IMR-90 (cell line): ENCODE data around the gene SLCO6A1. TPM values are rescaled to one million over a fixed set of nuclear protein-coding genes. Genes with fewer than 3 reads are reported as not detected.

Experiments used
- ATAC-seq: fragments of 200-7000 bp; cut with Tn5 transposase; 2 replicates; pipeline ENCODE4 v1.9.1; 2020; ENCODE audit warnings: low read depth, mild to moderate bottlenecking, moderate library complexity
- BruUV-seq: library from RNA; stranded (reverse); fragments of 400-500 nt; replicated peaks from 2 replicates; lab custom pipeline; 2021; lab: Mats Ljungman, UMichigan
- CTCF ChIA-PET: fragments of 300-600 bp; formaldehyde crosslinking; extraction: SDS; loops from one replicate; lab custom pipeline; 2021; ENCODE audit warnings: antibody characterized with exemption; lab: Yijun Ruan, JAX
- POLR2A ChIA-PET: fragments of 300-600 bp; sonication (Branson Sonifier 250); formaldehyde crosslinking; loops from one replicate; lab custom pipeline; 2022; ENCODE audit warnings: antibody characterized with exemption; ENCODE audit not compliant: unreplicated experiment; lab: Charles Lee
- DNase-seq: peaks from one replicate; pipeline ENCODE4 v3.0.0; 2013
- H2AFZ ChIP-seq: replicated peaks from 2 replicates; pipeline ENCODE3; 2013; ENCODE audit warnings: low read length, mild to moderate bottlenecking; ENCODE audit not compliant: poor library complexity
- H2AK5ac ChIP-seq: 2 replicates; pipeline ENCODE4 v1.6.1; 2013; ENCODE audit warnings: low read depth, low read length, inconsistent platforms
- H2AK9ac ChIP-seq: replicated peaks from 2 replicates; pipeline ENCODE3; 2013; ENCODE audit warnings: mild to moderate bottlenecking, low read depth, low read length, moderate library complexity; ENCODE audit not compliant: poor library complexity
- H2BK120ac ChIP-seq: 2 replicates; pipeline ENCODE4 v1.6.1; 2013; ENCODE audit warnings: low read depth, low read length, inconsistent platforms
- H2BK15ac ChIP-seq: 3 replicates; pipeline ENCODE4 v1.6.1; 2013; ENCODE audit warnings: low read depth, low read length, inconsistent platforms
- H2BK20ac ChIP-seq: 2 replicates; pipeline ENCODE4 v1.6.1; 2013; ENCODE audit warnings: low read depth, mild to moderate bottlenecking, inconsistent platforms, low read length, moderate library complexity
- H2BK5ac ChIP-seq: 2 replicates; pipeline ENCODE4 v1.6.1; 2013; ENCODE audit warnings: mild to moderate bottlenecking, low read depth, low read length, inconsistent platforms; ENCODE audit not compliant: poor library complexity, severe bottlenecking
- H3K14ac ChIP-seq: replicated peaks from 2 replicates; pipeline ENCODE4 v1.6.1; 2013; ENCODE audit warnings: low read depth, low read length, inconsistent platforms
- H3K18ac ChIP-seq: 2 replicates; pipeline ENCODE4 v1.6.1; 2013; ENCODE audit warnings: low read depth, low read length, control low read depth
- H3K23ac ChIP-seq: 2 replicates; pipeline ENCODE4 v1.6.1; 2013; ENCODE audit warnings: low read depth, low read length, inconsistent platforms
- H3K27ac ChIP-seq: 2 replicates; pipeline ENCODE4 v1.5.1; 2013; ENCODE audit warnings: mild to moderate bottlenecking, control low read depth, low read length; ENCODE audit not compliant: insufficient read depth
- H3K27me3 ChIP-seq: 2 replicates; pipeline ENCODE4 v1.6.1; 2013; ENCODE audit warnings: low read length; ENCODE audit not compliant: control insufficient read depth, insufficient read depth
- H3K36me3 ChIP-seq: 2 replicates; pipeline ENCODE4 v1.6.1; 2013; ENCODE audit warnings: low read length, mixed read lengths; ENCODE audit not compliant: control insufficient read depth, insufficient read depth
- H3K4ac ChIP-seq: 2 replicates; pipeline ENCODE4 v1.6.1; 2013; ENCODE audit warnings: low read depth, low read length, inconsistent platforms
- H3K4me1 ChIP-seq: 2 replicates; pipeline ENCODE4 v1.6.1; 2013; ENCODE audit warnings: low read length, mixed read lengths; ENCODE audit not compliant: control insufficient read depth, insufficient read depth
- H3K4me2 ChIP-seq: 2 replicates; pipeline ENCODE4 v1.6.1; 2013; ENCODE audit warnings: low read depth, mild to moderate bottlenecking, control low read depth, low read length, moderate library complexity
- H3K4me3 ChIP-seq: 2 replicates; pipeline ENCODE4 v1.5.1; 2013; ENCODE audit warnings: low read depth, mild to moderate bottlenecking, control low read depth, low read length, moderate library complexity; ENCODE audit not compliant: insufficient read depth
- H3K56ac ChIP-seq: 2 replicates; pipeline ENCODE4 v1.6.1; 2013; ENCODE audit warnings: low read length, inconsistent platforms; ENCODE audit not compliant: insufficient read depth; ENCODE audit errors: extremely low read depth
- H3K79me1 ChIP-seq, 2 experiments: 2 replicates each; pipeline ENCODE4 v1.6.1; 2013; ENCODE audit warnings: low read length in 2 of 2, inconsistent platforms in 1 of 2, low read depth in 1 of 2
- H3K9ac ChIP-seq: 2 replicates; pipeline ENCODE4 v1.6.1; 2013; ENCODE audit warnings: low read depth, low read length, control low read depth
- H3K9me1 ChIP-seq: 2 replicates; pipeline ENCODE4 v1.6.1; 2013; ENCODE audit warnings: low read length, inconsistent platforms; ENCODE audit not compliant: insufficient read depth
- H3K9me3 ChIP-seq: 2 replicates; pipeline ENCODE4 v1.6.1; 2013; ENCODE audit warnings: low read length; ENCODE audit not compliant: control insufficient read depth, insufficient read depth
- H4K20me1 ChIP-seq: 2 replicates; pipeline ENCODE4 v1.6.1; 2013; ENCODE audit warnings: low read length, inconsistent platforms; ENCODE audit not compliant: insufficient read depth
- H4K5ac ChIP-seq: 2 replicates; pipeline ENCODE4 v1.6.1; 2013; ENCODE audit warnings: mild to moderate bottlenecking, low read depth, low read length, control low read depth
- H4K8ac ChIP-seq, 2 experiments: 2 replicates each; pipeline ENCODE4 v1.6.1; 2013; ENCODE audit warnings: low read depth in 2 of 2, low read length in 2 of 2, control low read depth in 1 of 2, inconsistent platforms in 1 of 2
- H4K91ac ChIP-seq: 2 replicates; pipeline ENCODE4 v1.6.1; 2013; ENCODE audit warnings: low read depth, low read length, inconsistent platforms; ENCODE audit not compliant: insufficient read depth
- BHLHE40 ChIP-seq: fragments of 150-350 bp; IDR thresholded peaks from 2 replicates; pipeline ENCODE4 v1.6.1; 2016; ENCODE audit warnings: mild to moderate bottlenecking, low read depth, low read length
- POLR2A ChIP-seq: IDR thresholded peaks from 2 replicates; pipeline ENCODE4 v1.6.1; 2012; ENCODE audit warnings: mild to moderate bottlenecking, low read depth, low read length
- RAD21 ChIP-seq: IDR thresholded peaks from 2 replicates; pipeline ENCODE4 v1.6.1; 2012; ENCODE audit warnings: low read length, improper control_type of control experiment
- RCOR1 ChIP-seq: IDR thresholded peaks from 2 replicates; pipeline ENCODE4 v1.6.1; 2012; ENCODE audit warnings: mild to moderate bottlenecking, low read length, improper control_type of control experiment; ENCODE audit not compliant: insufficient replicate concordance
- SMC3 ChIP-seq: fragments of 150-350 bp; IDR thresholded peaks from 2 replicates; pipeline ENCODE4 v1.6.1; 2016; ENCODE audit warnings: low read depth, mild to moderate bottlenecking, antibody characterized with exemption, low read length, moderate library complexity
- WGBS, 2 experiments: methylation state at CpG; one replicate each; pipeline versions ENCODE4 v1.1.5 to v1.1.7; 2013; ENCODE audit warnings: missing lambda C conversion rate in 2 of 2; ENCODE audit not compliant: insufficient read length in 1 of 2; ENCODE audit errors: extremely low coverage in 2 of 2; 5-methylcytosine and 5-hydroxymethylcytosine counted together
- dilution Hi-C: fragments of 300-500 bp; cut with HindIII; formaldehyde crosslinking; loops from one replicate; pipeline ENCODE4 v1.14.3; 2018; ENCODE audit warnings: low sequenced_read_pairs; ENCODE audit not compliant: unreplicated experiment
- in situ Hi-C: fragments of 300-500 bp; cut with MboI; formaldehyde crosslinking; loops from 3 replicates; pipeline ENCODE4 v1.14.3; 2019; ENCODE audit warnings: low sequenced_read_pairs, inconsistent platforms, mixed read lengths
- intact Hi-C: fragments of 100-400 bp; cut with micrococcal nuclease; formaldehyde crosslinking; loops from 2 replicates; pipeline ENCODE4 v1.10.0; 2022
- polyA plus RNA-seq, 3 experiments: library from polyadenylated mRNA; depleted of rRNA; stranded (reverse); fragments of >200 nt; gene quantifications; 2 replicates each; pipeline ENCODE4 v1.2.3, GENCODE V29; 2012; ENCODE audit warnings: low replicate concordance in 1 of 3
- total RNA-seq: library from RNA; depleted of rRNA; stranded (reverse); fragments of >200 nt; gene quantifications from 2 replicates; pipeline ENCODE4 v1.2.3, GENCODE V29; 2012
- TF ChIP-seq, protein P1 (sequence below): conservative IDR thresholded peaks from 2 replicates; pipeline ENCODE4 v1.5.1; 2012; ENCODE audit warnings: mild to moderate bottlenecking, low read depth, low read length, improper control_type of control experiment

Gene SLCO6A1
- total and polyA plus RNA-seq, 2 of the 4 experiments (the other 2 are of a cell fraction): not detected

- H3K4me2 ChIP-seq: no peak overlapping the region
- H2BK5ac ChIP-seq: no peak overlapping the region
- no peak overlapping the region for H3K9ac ChIP-seq
- no peaks in the 10 kb centered on the region for H3K27me3 ChIP-seq
- H4K5ac ChIP-seq: no peak overlapping the region
- POLR2A ChIA-PET: no interaction called here
- TF ChIP-seq POLR2A (no peak), RCOR1 (no peak), RAD21 (no peak), SMC3 (no peak), BHLHE40 (no peak)
- TF ChIP-seq, protein P1, sequence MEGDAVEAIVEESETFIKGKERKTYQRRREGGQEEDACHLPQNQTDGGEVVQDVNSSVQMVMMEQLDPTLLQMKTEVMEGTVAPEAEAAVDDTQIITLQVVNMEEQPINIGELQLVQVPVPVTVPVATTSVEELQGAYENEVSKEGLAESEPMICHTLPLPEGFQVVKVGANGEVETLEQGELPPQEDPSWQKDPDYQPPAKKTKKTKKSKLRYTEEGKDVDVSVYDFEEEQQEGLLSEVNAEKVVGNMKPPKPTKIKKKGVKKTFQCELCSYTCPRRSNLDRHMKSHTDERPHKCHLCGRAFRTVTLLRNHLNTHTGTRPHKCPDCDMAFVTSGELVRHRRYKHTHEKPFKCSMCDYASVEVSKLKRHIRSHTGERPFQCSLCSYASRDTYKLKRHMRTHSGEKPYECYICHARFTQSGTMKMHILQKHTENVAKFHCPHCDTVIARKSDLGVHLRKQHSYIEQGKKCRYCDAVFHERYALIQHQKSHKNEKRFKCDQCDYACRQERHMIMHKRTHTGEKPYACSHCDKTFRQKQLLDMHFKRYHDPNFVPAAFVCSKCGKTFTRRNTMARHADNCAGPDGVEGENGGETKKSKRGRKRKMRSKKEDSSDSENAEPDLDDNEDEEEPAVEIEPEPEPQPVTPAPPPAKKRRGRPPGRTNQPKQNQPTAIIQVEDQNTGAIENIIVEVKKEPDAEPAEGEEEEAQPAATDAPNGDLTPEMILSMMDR: no peak
- no peak overlapping the region for H2BK20ac ChIP-seq
- H3K18ac ChIP-seq: no peak overlapping the region
- no peaks in the 10 kb centered on the region for H3K79me1 ChIP-seq
- H2AK5ac ChIP-seq: no peak overlapping the region
- no peak overlapping the region for H2AK9ac ChIP-seq
- no peak overlapping the region for H3K4ac ChIP-seq
- DNase-seq: no peak
- no peaks in the 10 kb centered on the region for H3K9me1 ChIP-seq
- no peak overlapping the region for H3K4me3 ChIP-seq
- no peak overlapping the region for H4K8ac ChIP-seq
- dilution Hi-C loops: no loop called here
- no peak overlapping the region for H2AFZ ChIP-seq
- no peaks in the 10 kb centered on the region for H3K36me3 ChIP-seq
- intact Hi-C loops: no loop called here
- no peak for ATAC-seq
- WGBS, 2 experiments: no CpG with 5 or more reads among the region's 2 CpGs
- no peaks in the 10 kb centered on the region for H4K20me1 ChIP-seq
- BruUV-seq: no TSS peak
- no peak overlapping the region for H2BK15ac ChIP-seq
- no peak overlapping the region for H2BK120ac ChIP-seq
- H4K91ac ChIP-seq: no peak overlapping the region
- peaks cover 4% of the 10 kb centered on the region for H3K9me3 ChIP-seq
- in situ Hi-C loops: no loop called here
- H3K14ac ChIP-seq: no peak overlapping the region
- CTCF ChIA-PET: no interaction called here
- no peak overlapping the region for H3K56ac ChIP-seq
- no peak overlapping the region for H3K27ac ChIP-seq
- H3K23ac ChIP-seq: no peak overlapping the region
- no peaks in the 10 kb centered on the region for H3K4me1 ChIP-seq
Measured at GRCh38 chr5:102483736-102484135, 15.1 kb downstream of the SLCO6A1 start.
